Measurements from ENCODE around the gene XYLB.

The XYLB gene

GRCh38 chr3:38383156-38383875, 36.7 kb downstream of the XYLB start:
- in situ Hi-C loops (cut with HindIII; ENCODE audit: low pct_ligation_motif_present, low sequenced_read_pairs) = no loop called here
- Histone ChIP-seq H3K4me3 (ENCODE audit: low read depth, low read length) (no peak overlapping the region), H3K27me3 (replicated peaks) (no peaks in the 10 kb centered on the region), H3K27ac (no peak overlapping the region), H3K36me3 (replicated peaks) (peaks cover 3% of the 10 kb centered on the region)
- no peak for TF ChIP-seq CTCF (IDR thresholded peaks at IDR 0.05; ENCODE audit: low read depth, low read length, missing control alignments)
- no peak for DNase-seq

- no peak for TF ChIP-seq CTCF (IDR thresholded peaks at IDR 0.05; ENCODE audit: low read depth, low read length, missing control alignments)
- no peaks in the 10 kb centered on the region for H3K36me3 ChIP-seq (replicated peaks)
- no peak overlapping the region for H3K4me3 ChIP-seq (ENCODE audit: low read depth, low read length)
- DNase-seq = no peak
- no peak overlapping the region for H3K27ac ChIP-seq
- in situ Hi-C loops (cut with HindIII; ENCODE audit: low pct_ligation_motif_present, low sequenced_read_pairs) = no loop called here
- H3K27me3 ChIP-seq (replicated peaks) = no peaks in the 10 kb centered on the region
These were observed 40.6 kb downstream of the XYLB start for GRCh38 chr3:38386992-38387750.

GRCh38 chr3:38387862-38388261, 41.3 kb downstream of the XYLB start:
- Histone ChIP-seq H3K27me3 (replicated peaks) (no peaks in the 10 kb centered on the region), H3K27ac (no peak overlapping the region), H3K4me3 (ENCODE audit: low read depth, low read length) (no peak overlapping the region), H3K36me3 (replicated peaks) (no peaks in the 10 kb centered on the region)
- TF ChIP-seq CTCF (IDR thresholded peaks at IDR 0.05; ENCODE audit: low read depth, low read length, missing control alignments) = no peak
- in situ Hi-C loops (cut with HindIII; ENCODE audit: low pct_ligation_motif_present, low sequenced_read_pairs) = no loop called here
- DNase-seq = no peak

GRCh38 chr3:38392604-38393163, 46.1 kb downstream of the XYLB start:
- H3K36me3 ChIP-seq (replicated peaks) = no peaks in the 10 kb centered on the region

GRCh38 chr3:38396239-38396638, 49.7 kb downstream of the XYLB start:
- no peak for TF ChIP-seq CTCF (IDR thresholded peaks at IDR 0.05; ENCODE audit: low read depth, low read length, missing control alignments)
- Histone ChIP-seq H3K4me3 (ENCODE audit: low read depth, low read length) (no peak overlapping the region), H3K36me3 (replicated peaks) (peaks cover 3% of the 10 kb centered on the region), H3K27me3 (replicated peaks) (no peaks in the 10 kb centered on the region), H3K27ac (no peak overlapping the region)
- in situ Hi-C loops (cut with HindIII; ENCODE audit: low pct_ligation_motif_present, low sequenced_read_pairs) = no loop called here
- no peak for DNase-seq

More at GRCh38 chr3:38392604-38393163, 46.1 kb downstream of the XYLB start:
- in situ Hi-C loops (cut with HindIII; ENCODE audit: low pct_ligation_motif_present, low sequenced_read_pairs) = no loop called here
- no peaks in the 10 kb centered on the region for H3K27me3 ChIP-seq (replicated peaks)
- no peak for TF ChIP-seq CTCF (IDR thresholded peaks at IDR 0.05; ENCODE audit: low read depth, low read length, missing control alignments)
- no peak overlapping the region for H3K4me3 ChIP-seq (ENCODE audit: low read depth, low read length)
- no peak for DNase-seq
- H3K27ac ChIP-seq = no peak overlapping the region

Data from brain microvascular endothelial cell (primary cell).